MG63 (cell line): ENCODE results near the gene TXNDC16. TPM values are rescaled to one million over a fixed set of nuclear protein-coding genes. Genes with fewer than 3 reads are reported as not detected.

Experiments used
- total RNA-seq: library from RNA; depleted of rRNA; stranded (reverse); fragments of >200 nt; shearing (Covaris generic); gene quantifications from 2 replicates; pipeline ENCODE4 v1.2.3, GENCODE V29; 2014; ENCODE audit warnings: low replicate concordance; rRNA removed

The TXNDC16 gene
- total RNA-seq, 1 experiment from 2014 or later, result 1.9 TPM

Other genes with a start within 250 kb of the TXNDC16 start
- 0.39 and 2.7 TPM in 2 replicates for gene PTGER2, start 238.2 kb downstream of the TXNDC16 start, total RNA-seq
- 0.81 and 1.1 TPM in 2 replicates for gene GPR137C, start 331 bp upstream of the TXNDC16 start, total RNA-seq
- 42.8 and 43.4 TPM in 2 replicates for gene ERO1A, start 143.1 kb upstream of the TXNDC16 start, total RNA-seq
- 116 and 135 TPM in 2 replicates for gene PSMC6, start 154.7 kb upstream of the TXNDC16 start, total RNA-seq
- gene STYX, start 177.7 kb upstream of the TXNDC16 start, total RNA-seq, result 12.1 and 23.7 TPM in 2 replicates
- 37.6 and 84.2 TPM in 2 replicates for gene GNPNAT1, start 239.1 kb upstream of the TXNDC16 start, total RNA-seq